Naive thymus-derived CD4-positive, alpha-beta T cell (primary cell): ENCODE results near the gene DYNC2LI1. TPM values are rescaled to one million over a fixed set of nuclear protein-coding genes. Genes with fewer than 3 reads are reported as not detected.

Experiments
- ATAC-seq: fragments of 150-1000 bp; cut with Tn5 transposase; 2 replicates; pipeline ENCODE4 v1.10.0; 2021; ENCODE audit warnings: mild to moderate bottlenecking, moderate library complexity
- CTCF ChIA-PET: fragments of 350-600 bp; sonication (Branson Sonifier 250); formaldehyde crosslinking; loops from one replicate; lab custom pipeline; 2021; ENCODE audit warnings: antibody characterized with exemption; lab: Charles Lee
- POLR2A ChIA-PET: fragments of 350-600 bp; sonication (Branson Sonifier 250); formaldehyde crosslinking; loops from one replicate; lab custom pipeline; 2021; ENCODE audit warnings: antibody characterized with exemption, inconsistent platforms; lab: Charles Lee
- DNase-seq, 9 donors: peaks; one replicate each; pipeline versions ENCODE4 v3.0.0 to v3.0.0-alpha.2; 2020 to 2022; ENCODE audit warnings: mixed read lengths in 1 of 9
- H3K27ac ChIP-seq: one replicate; pipeline ENCODE4 v1.7.0; 2013; ENCODE audit warnings: mild to moderate bottlenecking, low read depth, low read length, moderate library complexity
- H3K27me3 ChIP-seq, 2 donors: one replicate each; pipeline ENCODE4 v1.7.0; 2013; ENCODE audit warnings: low read length in 2 of 2, mild to moderate bottlenecking in 2 of 2, moderate library complexity in 2 of 2; ENCODE audit not compliant: control insufficient read depth in 2 of 2, insufficient read depth in 2 of 2
- H3K36me3 ChIP-seq, 3 experiments: 1 replicate in 2 of 3; 2 replicates in 1 of 3; pipeline ENCODE4 v1.7.0; 2013; ENCODE audit warnings: low read length in 3 of 3, mild to moderate bottlenecking in 3 of 3, moderate library complexity in 1 of 3; ENCODE audit not compliant: insufficient read depth in 3 of 3, control insufficient read depth in 2 of 3
- H3K4me1 ChIP-seq, 2 donors: one replicate each; pipeline ENCODE4 v1.7.0; 2013; ENCODE audit warnings: low read length in 2 of 2, mild to moderate bottlenecking in 2 of 2, moderate library complexity in 1 of 2; ENCODE audit not compliant: control insufficient read depth in 2 of 2, insufficient read depth in 2 of 2
- H3K4me3 ChIP-seq: 2 replicates; pipeline ENCODE4 v1.7.0; 2013; ENCODE audit warnings: mild to moderate bottlenecking, low read length
- H3K9me3 ChIP-seq, 3 experiments: 1 replicate in 2 of 3; 2 replicates in 1 of 3; pipeline ENCODE4 v1.7.0; 2013; ENCODE audit warnings: low read length in 3 of 3; ENCODE audit not compliant: control insufficient read depth in 2 of 3
- H3K27ac Mint-ChIP-seq, 9 donors: one replicate each; pipeline ENCODE4 v1.8.0; 2020 to 2022; ENCODE audit warnings: mixed read lengths in 9 of 9, mild to moderate bottlenecking in 8 of 9, moderate library complexity in 5 of 9, inconsistent platforms in 2 of 9
- H3K27me3 Mint-ChIP-seq, 5 donors: one replicate each; pipeline ENCODE4 v1.8.0; 2021 to 2022; ENCODE audit warnings: mixed read lengths in 5 of 5, mild to moderate bottlenecking in 1 of 5
- H3K36me3 Mint-ChIP-seq, 5 donors: one replicate each; pipeline ENCODE4 v1.8.0; 2020 to 2022; ENCODE audit warnings: mixed read lengths in 5 of 5, mild to moderate bottlenecking in 3 of 5, inconsistent platforms in 1 of 5
- H3K4me1 Mint-ChIP-seq, 7 donors: one replicate each; pipeline ENCODE4 v1.8.0; 2020 to 2022; ENCODE audit warnings: mixed read lengths in 7 of 7, mild to moderate bottlenecking in 3 of 7, inconsistent platforms in 1 of 7
- H3K4me3 Mint-ChIP-seq, 10 donors: one replicate each; pipeline ENCODE4 v1.8.0; 2020 to 2022; ENCODE audit warnings: mild to moderate bottlenecking in 10 of 10, mixed read lengths in 10 of 10, moderate library complexity in 6 of 10, inconsistent platforms in 2 of 10
- H3K9me3 Mint-ChIP-seq, 11 donors: one replicate each; pipeline ENCODE4 v1.8.0; 2020 to 2022; ENCODE audit warnings: mixed read lengths in 11 of 11, mild to moderate bottlenecking in 4 of 11, inconsistent platforms in 1 of 11, moderate library complexity in 1 of 11
- intact Hi-C, 2 donors: fragments of 100-400 bp; cut with micrococcal nuclease; formaldehyde crosslinking; loops; one replicate each; pipeline ENCODE4 v1.15.1; 2023
- polyA plus RNA-seq, 2 donors: library from polyadenylated mRNA; unstranded; fragments of 300-500 nt; fragmentation: Illumina TruSeq; gene quantifications; one replicate each; pipeline ENCODE4 v1.2.3, GENCODE V29; 2021
- total RNA-seq, 6 experiments: library from RNA in 5 of 6; stranded (reverse) in 5 of 6; gene quantifications; 1 replicate in 5 of 6; 2 replicates in 1 of 6; pipeline ENCODE4 v1.2.3 and lab custom pipeline; 2021 to 2026

The DYNC2LI1 gene
- total and polyA plus RNA-seq, 7 experiments from 2014 or later, result 1.9 to 7.8 (median 5.4) TPM

GRCh38 chr2:43777306-43777926, 3.6 kb downstream of the DYNC2LI1 start:
- no peaks in the 10 kb centered on the region for H3K36me3 ChIP-seq
- H3K36me3 Mint-ChIP-seq, result peaks cover 3 to 23% (median 15%) of the 10 kb centered on the region in 5 donors
- no peaks in the 10 kb centered on the region for H3K4me1 ChIP-seq
- ChIA-PET POLR2A (no interaction called here), CTCF (no interaction called here)
- no peaks in the 10 kb centered on the region for H3K9me3 ChIP-seq
- intact Hi-C loops, result loop anchor here (5.0 to 10.0 kb wide), 3 partner anchors 140 to 963 kb away; partner anchors contain the start of genes PLEKHH2 (in 1 of the 2) and THADA (in 1 of the 2)
- no peaks in the 10 kb centered on the region for H3K9me3 Mint-ChIP-seq
- H3K27me3 ChIP-seq, result no peaks in the 10 kb centered on the region
- H3K4me1 Mint-ChIP-seq, result peaks cover 10 to 21% (median 13%) of the 10 kb centered on the region in 7 donors
- H3K4me3 ChIP-seq, result no peak overlapping the region
- H3K27ac ChIP-seq, result no peak overlapping the region
- ATAC-seq, result no peak
- no peak overlapping the region for H3K27ac Mint-ChIP-seq
- H3K4me3 Mint-ChIP-seq, result no peak overlapping the region
- DNase-seq, result no peak
- H3K27me3 Mint-ChIP-seq, result peaks cover 0 to 3% (median 0%) of the 10 kb centered on the region in 5 donors

GRCh38 chr2:43778233-43778632, 4.4 kb downstream of the DYNC2LI1 start:
- intact Hi-C loops, result loop anchor here (5.0 to 10.0 kb wide), 3 partner anchors 141 to 963 kb away; partner anchors contain the start of genes PLEKHH2 (in 1 of the 2) and THADA (in 1 of the 2)
- no peaks in the 10 kb centered on the region for H3K36me3 ChIP-seq
- H3K4me1 ChIP-seq, result no peaks in the 10 kb centered on the region
- H3K27ac ChIP-seq, result no peak overlapping the region
- H3K4me1 Mint-ChIP-seq, result peaks cover 10 to 18% (median 12%) of the 10 kb centered on the region in 7 donors
- peaks cover 3 to 23% (median 15%) of the 10 kb centered on the region in 5 donors for H3K36me3 Mint-ChIP-seq
- peak overlapping the region in 1 of 9 donors; percentile 6 for H3K27ac Mint-ChIP-seq
- H3K4me3 Mint-ChIP-seq, result no peak overlapping the region
- ChIA-PET POLR2A (no interaction called here), CTCF (no interaction called here)
- H3K9me3 ChIP-seq, result no peaks in the 10 kb centered on the region
- no peak for DNase-seq
- no peaks in the 10 kb centered on the region for H3K27me3 ChIP-seq
- no peak overlapping the region for H3K4me3 ChIP-seq
- H3K9me3 Mint-ChIP-seq, result no peaks in the 10 kb centered on the region
- ATAC-seq, result no peak
- H3K27me3 Mint-ChIP-seq, result peaks cover 0 to 3% (median 0%) of the 10 kb centered on the region in 5 donors

GRCh38 chr2:43787895-43788294, 14.1 kb downstream of the DYNC2LI1 start:
- H3K36me3 ChIP-seq, result no peaks in the 10 kb centered on the region
- H3K27ac ChIP-seq, result no peak overlapping the region
- CTCF ChIA-PET, result no interaction called here
- no peaks in the 10 kb centered on the region for H3K27me3 Mint-ChIP-seq
- no peaks in the 10 kb centered on the region for H3K27me3 ChIP-seq
- H3K4me1 Mint-ChIP-seq, result no peaks in the 10 kb centered on the region
- H3K4me1 ChIP-seq, result no peaks in the 10 kb centered on the region
- no peaks in the 10 kb centered on the region for H3K9me3 ChIP-seq
- H3K4me3 ChIP-seq, result no peak overlapping the region
- peaks cover 0 to 36% (median 8%) of the 10 kb centered on the region in 5 donors for H3K36me3 Mint-ChIP-seq
- H3K27ac Mint-ChIP-seq, result no peak overlapping the region
- intact Hi-C loops, result no loop called here
- no peaks in the 10 kb centered on the region for H3K9me3 Mint-ChIP-seq
- H3K4me3 Mint-ChIP-seq, result no peak overlapping the region
- ATAC-seq (no peak), DNase-seq (no peak)
- POLR2A ChIA-PET, result no interaction called here

- no peak overlapping the region for H3K4me3 Mint-ChIP-seq
- intact Hi-C loops, result no loop called here
- no peak overlapping the region for H3K27ac Mint-ChIP-seq
- ChIA-PET CTCF (no interaction called here), POLR2A (no interaction called here)
- no peaks in the 10 kb centered on the region for H3K27me3 Mint-ChIP-seq
- H3K27me3 ChIP-seq, result no peaks in the 10 kb centered on the region
- H3K4me1 Mint-ChIP-seq, result peaks cover 0 to 1% (median 0%) of the 10 kb centered on the region in 7 donors
- H3K9me3 Mint-ChIP-seq, result no peaks in the 10 kb centered on the region
- no peak overlapping the region for H3K27ac ChIP-seq
- H3K4me3 ChIP-seq, result no peak overlapping the region
- DNase-seq (no peak), ATAC-seq (no peak)
- H3K36me3 Mint-ChIP-seq, result peaks cover 0 to 40% (median 11%) of the 10 kb centered on the region in 5 donors
- no peaks in the 10 kb centered on the region for H3K4me1 ChIP-seq
- H3K36me3 ChIP-seq, result no peaks in the 10 kb centered on the region
- no peaks in the 10 kb centered on the region for H3K9me3 ChIP-seq
These were observed 14.8 kb downstream of the DYNC2LI1 start for GRCh38 chr2:43788646-43789045.

GRCh38 chr2:43790147-43790546, 16.3 kb downstream of the DYNC2LI1 start:
- H3K4me1 Mint-ChIP-seq, result peaks cover 0 to 2% (median 0%) of the 10 kb centered on the region in 7 donors
- ChIA-PET POLR2A (no interaction called here), CTCF (no interaction called here)
- H3K9me3 Mint-ChIP-seq, result no peaks in the 10 kb centered on the region
- no peaks in the 10 kb centered on the region for H3K9me3 ChIP-seq
- H3K36me3 ChIP-seq, result no peaks in the 10 kb centered on the region
- ATAC-seq, result no peak
- no peak overlapping the region for H3K4me3 Mint-ChIP-seq
- H3K36me3 Mint-ChIP-seq, result peaks cover 0 to 47% (median 22%) of the 10 kb centered on the region in 5 donors
- no peaks in the 10 kb centered on the region for H3K27me3 ChIP-seq
- intact Hi-C loops, result no loop called here
- H3K27me3 Mint-ChIP-seq, result no peaks in the 10 kb centered on the region
- no peaks in the 10 kb centered on the region for H3K4me1 ChIP-seq
- no peak overlapping the region for H3K27ac ChIP-seq
- no peak for DNase-seq
- H3K27ac Mint-ChIP-seq, result no peak overlapping the region
- H3K4me3 ChIP-seq, result no peak overlapping the region

- Histone ChIP-seq H3K4me3 (no peak overlapping the region), H3K4me1 (no peaks in the 10 kb centered on the region), H3K27ac (no peak overlapping the region), H3K27me3 (no peaks in the 10 kb centered on the region), H3K9me3 (no peaks in the 10 kb centered on the region), H3K36me3 (no peaks in the 10 kb centered on the region)
- Mint-ChIP-seq H3K36me3 (peaks cover 0 to 55% (median 25%) of the 10 kb centered on the region in 5 donors), H3K27me3 (no peaks in the 10 kb centered on the region), H3K4me1 (peaks cover 0 to 2% (median 0%) of the 10 kb centered on the region in 7 donors), H3K4me3 (no peak overlapping the region), H3K9me3 (no peaks in the 10 kb centered on the region), H3K27ac (no peak overlapping the region)
- ChIA-PET CTCF (no interaction called here), POLR2A (no interaction called here)
- DNase-seq, result no peak
- no peak for ATAC-seq
- intact Hi-C loops, result no loop called here
These were observed 17.4 kb downstream of the DYNC2LI1 start for GRCh38 chr2:43791035-43791765.
